ENCODE data around the gene PRKAG1.

PRKAG1 gene

GRCh38 chr12:48982397-48983080 is 36.0 kb downstream of the PRKAG1 start:
- Histone ChIP-seq H3K4me3 (IDR thresholded peaks at IDR 0.05; ENCODE audit: insufficient read depth, low read depth, low read length) (no peak overlapping the region), H4K20me1 (ENCODE audit: insufficient read depth) (no peaks in the 10 kb centered on the region), H3K27ac (no peak overlapping the region), H3K4me1 (ENCODE audit: low read depth, poor library complexity, severe bottlenecking) (peaks cover 24% of the 10 kb centered on the region), H3K27me3 (ENCODE audit: insufficient read depth, low read depth) (peaks cover 55% of the 10 kb centered on the region), H3K9ac (no peak overlapping the region), H3K79me2 (ENCODE audit: insufficient read depth, low read depth) (no peaks in the 10 kb centered on the region), H2AFZ (ENCODE audit: low read depth) (no peak overlapping the region), H3K4me2 (no peak overlapping the region), H3K36me3 (ENCODE audit: insufficient read depth) (no peaks in the 10 kb centered on the region)
- TF ChIP-seq, protein P1, sequence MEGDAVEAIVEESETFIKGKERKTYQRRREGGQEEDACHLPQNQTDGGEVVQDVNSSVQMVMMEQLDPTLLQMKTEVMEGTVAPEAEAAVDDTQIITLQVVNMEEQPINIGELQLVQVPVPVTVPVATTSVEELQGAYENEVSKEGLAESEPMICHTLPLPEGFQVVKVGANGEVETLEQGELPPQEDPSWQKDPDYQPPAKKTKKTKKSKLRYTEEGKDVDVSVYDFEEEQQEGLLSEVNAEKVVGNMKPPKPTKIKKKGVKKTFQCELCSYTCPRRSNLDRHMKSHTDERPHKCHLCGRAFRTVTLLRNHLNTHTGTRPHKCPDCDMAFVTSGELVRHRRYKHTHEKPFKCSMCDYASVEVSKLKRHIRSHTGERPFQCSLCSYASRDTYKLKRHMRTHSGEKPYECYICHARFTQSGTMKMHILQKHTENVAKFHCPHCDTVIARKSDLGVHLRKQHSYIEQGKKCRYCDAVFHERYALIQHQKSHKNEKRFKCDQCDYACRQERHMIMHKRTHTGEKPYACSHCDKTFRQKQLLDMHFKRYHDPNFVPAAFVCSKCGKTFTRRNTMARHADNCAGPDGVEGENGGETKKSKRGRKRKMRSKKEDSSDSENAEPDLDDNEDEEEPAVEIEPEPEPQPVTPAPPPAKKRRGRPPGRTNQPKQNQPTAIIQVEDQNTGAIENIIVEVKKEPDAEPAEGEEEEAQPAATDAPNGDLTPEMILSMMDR (conservative IDR thresholded peaks at IDR 0.05; ENCODE audit: low read depth, low read length), result no peak

- H3K27ac ChIP-seq, result no peak overlapping the region
- H4K20me1 ChIP-seq (ENCODE audit: insufficient read depth), result no peaks in the 10 kb centered on the region
Measured at GRCh38 chr12:48981757-48982157, 36.8 kb downstream of the PRKAG1 start.

GRCh38 chr12:48980953-48981756 is 37.4 kb downstream of the PRKAG1 start:
- Histone ChIP-seq H4K20me1 (ENCODE audit: insufficient read depth) (no peaks in the 10 kb centered on the region), H2AFZ (ENCODE audit: low read depth) (no peak overlapping the region), H3K27me3 (ENCODE audit: insufficient read depth, low read depth) (peaks cover 55% of the 10 kb centered on the region), H3K4me1 (ENCODE audit: low read depth, poor library complexity, severe bottlenecking) (peaks cover 27% of the 10 kb centered on the region), H3K4me2 (no peak overlapping the region), H3K27ac (no peak overlapping the region), H3K36me3 (ENCODE audit: insufficient read depth) (no peaks in the 10 kb centered on the region), H3K4me3 (IDR thresholded peaks at IDR 0.05; ENCODE audit: insufficient read depth, low read depth, low read length) (no peak overlapping the region), H3K79me2 (ENCODE audit: insufficient read depth, low read depth) (no peaks in the 10 kb centered on the region), H3K9ac (no peak overlapping the region)
- TF ChIP-seq, protein P1 (conservative IDR thresholded peaks at IDR 0.05; ENCODE audit: low read depth, low read length), result no peak

More at GRCh38 chr12:48981757-48982157, 36.8 kb downstream of the PRKAG1 start:
- Histone ChIP-seq H3K79me2 (ENCODE audit: insufficient read depth, low read depth) (no peaks in the 10 kb centered on the region), H3K27me3 (ENCODE audit: insufficient read depth, low read depth) (peaks cover 55% of the 10 kb centered on the region), H3K4me1 (ENCODE audit: low read depth, poor library complexity, severe bottlenecking) (peaks cover 27% of the 10 kb centered on the region), H2AFZ (ENCODE audit: low read depth) (no peak overlapping the region), H3K4me3 (IDR thresholded peaks at IDR 0.05; ENCODE audit: insufficient read depth, low read depth, low read length) (no peak overlapping the region), H3K9ac (no peak overlapping the region), H3K4me2 (no peak overlapping the region), H3K36me3 (ENCODE audit: insufficient read depth) (no peaks in the 10 kb centered on the region)
- TF ChIP-seq, protein P1 (conservative IDR thresholded peaks at IDR 0.05; ENCODE audit: low read depth, low read length), result no peak

DNA sequence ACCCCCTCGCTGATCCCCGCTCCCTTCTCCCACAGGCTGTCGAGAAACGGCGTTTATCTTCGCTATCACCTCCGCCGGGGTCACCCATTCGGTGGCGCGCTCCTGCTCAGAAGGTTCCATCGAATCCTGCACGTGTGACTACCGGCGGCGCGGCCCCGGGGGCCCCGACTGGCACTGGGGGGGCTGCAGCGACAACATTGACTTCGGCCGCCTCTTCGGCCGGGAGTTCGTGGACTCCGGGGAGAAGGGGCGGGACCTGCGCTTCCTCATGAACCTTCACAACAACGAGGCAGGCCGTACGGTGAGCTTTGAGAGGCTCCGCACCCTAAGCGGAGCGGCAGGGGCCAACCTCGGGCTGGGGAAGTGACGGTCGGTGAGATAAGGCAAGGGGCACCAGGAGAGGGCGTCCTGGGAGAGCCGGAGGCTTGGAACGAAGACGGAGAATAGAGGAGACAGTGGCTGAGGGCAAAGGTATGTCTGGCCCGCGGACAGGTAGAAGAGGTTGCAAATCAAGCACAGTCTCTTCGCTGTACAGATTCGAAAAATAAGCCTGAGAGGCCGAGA is 38.1 kb downstream of the PRKAG1 start:
- H3K4me1 ChIP-seq (ENCODE audit: low read depth, poor library complexity, severe bottlenecking), result peaks cover 27% of the 10 kb centered on the region
- no peak overlapping the region for H3K4me3 ChIP-seq (IDR thresholded peaks at IDR 0.05; ENCODE audit: insufficient read depth, low read depth, low read length)
- no peaks in the 10 kb centered on the region for H4K20me1 ChIP-seq (ENCODE audit: insufficient read depth)
- H3K9ac ChIP-seq, result no peak overlapping the region
- no peaks in the 10 kb centered on the region for H3K79me2 ChIP-seq (ENCODE audit: insufficient read depth, low read depth)
- TF ChIP-seq, protein P1 (conservative IDR thresholded peaks at IDR 0.05; ENCODE audit: low read depth, low read length), result no peak
- H3K27ac ChIP-seq, result no peak overlapping the region
- H3K27me3 ChIP-seq (ENCODE audit: insufficient read depth, low read depth), result peaks cover 55% of the 10 kb centered on the region
- peak overlapping the region; percentile 87; the same call in 1 of the 2 replicates for H2AFZ ChIP-seq (ENCODE audit: low read depth)
- H3K4me2 ChIP-seq, result peak overlapping the region; percentile 51; the same call in 1 of the 2 replicates
- H3K36me3 ChIP-seq (ENCODE audit: insufficient read depth), result no peaks in the 10 kb centered on the region

Data from KMS-11 (cell line).